Psoas muscle (tissue), 8 donors: Measurements from ENCODE around the gene B3GAT3. TPM values are rescaled to one million over a fixed set of nuclear protein-coding genes. Genes with fewer than 3 reads are reported as not detected.

ENCODE experiments used
- ATAC-seq, 4 donors: fragments of 200-7000 bp; cut with Tn5 transposase; one replicate each; pipeline ENCODE4 v1.9.1; 2020; ENCODE audit warnings: moderate library complexity in 3 of 4, mild to moderate bottlenecking in 2 of 4
- DNase-seq, 2 donors: peaks; one replicate each; pipeline ENCODE4 v3.0.0-alpha.2; 2020
- H3K27ac ChIP-seq: fragments of 200-600 bp; one replicate; pipeline ENCODE4 v1.8.0; 2022
- H3K27me3 ChIP-seq, 3 donors: fragments of 200-600 bp in 1 of 3; one replicate each; pipeline versions ENCODE4 v1.6.1 to v1.8.0; 2013 to 2022; ENCODE audit warnings: low read length in 2 of 3, mild to moderate bottlenecking in 2 of 3, moderate library complexity in 1 of 3; ENCODE audit not compliant: insufficient read depth in 3 of 3
- H3K36me3 ChIP-seq, 2 donors: fragments of 200-600 bp in 1 of 2; one replicate each; pipeline versions ENCODE4 v1.6.1 to v1.8.0; 2013 to 2022; ENCODE audit warnings: low read depth in 1 of 2, mild to moderate bottlenecking in 1 of 2, moderate library complexity in 1 of 2; ENCODE audit not compliant: insufficient read depth in 1 of 2
- H3K4me1 ChIP-seq: fragments of 200-600 bp; one replicate; pipeline ENCODE4 v1.8.0; 2022
- H3K4me3 ChIP-seq: fragments of 200-600 bp; one replicate; pipeline ENCODE4 v1.8.0; 2022; ENCODE audit warnings: mild to moderate bottlenecking
- H3K9me3 ChIP-seq: fragments of 200-600 bp; one replicate; pipeline ENCODE4 v1.8.0; 2022
- WGBS, 3 donors: extraction: QIAGEN DNeasy Blood & Tissue Kit; methylation state at CpG; one replicate each; pipeline versions ENCODE4 v1.1.6 to v1.1.7; 2013; 5-methylcytosine and 5-hydroxymethylcytosine counted together
- intact Hi-C, 2 donors: fragments of 100-400 bp; cut with DNase I; formaldehyde crosslinking; loops; one replicate each; pipeline versions ENCODE4 v1.11.0 to v1.14.2; 2022
- polyA plus RNA-seq, 3 donors: library from polyadenylated mRNA; stranded (reverse); fragments of 200-250 nt; gene quantifications; one replicate each; pipeline ENCODE4 v1.2.3, GENCODE V29; 2013
- total RNA-seq, 4 donors: library from RNA; stranded (reverse); fragmentation: NEBNext Ultra II Directional in 2 of 4; extraction: Animal tissue kit (Norgen Biotek cat#: 25700) in 2 of 4; gene quantifications; one replicate each; pipeline versions ENCODE4 v1.2.1 to v1.2.4, GENCODE V29; 2021 to 2023
- TF ChIP-seq, protein P1 (sequence below): fragments of 200-600 bp; IDR thresholded peaks from one replicate; pipeline ENCODE4 v1.8.0; 2022; ENCODE audit warnings: antibody characterized with exemption
- donor health status: healthy with polysubstance abuse.
- donor health status: DM: no; HTN: no; CAD: no; lungs with moderate emphysema.
- donor health status: Bipolar disorder and iron deficiency.
- donor health status: healthy.
- donor health status: DM: yes; HTN: yes; CAD: no.
- donor health status: DM: no; HTN: no; CAD: no.
- donor health status: DM: no; HTN: no; CAD: no.
- donor health status: DM: yes; HTN: yes; CAD: no.

B3GAT3 gene
- total and polyA plus RNA-seq, 7 donors = 7.4 to 37.6 (median 11.7) TPM

DNA sequence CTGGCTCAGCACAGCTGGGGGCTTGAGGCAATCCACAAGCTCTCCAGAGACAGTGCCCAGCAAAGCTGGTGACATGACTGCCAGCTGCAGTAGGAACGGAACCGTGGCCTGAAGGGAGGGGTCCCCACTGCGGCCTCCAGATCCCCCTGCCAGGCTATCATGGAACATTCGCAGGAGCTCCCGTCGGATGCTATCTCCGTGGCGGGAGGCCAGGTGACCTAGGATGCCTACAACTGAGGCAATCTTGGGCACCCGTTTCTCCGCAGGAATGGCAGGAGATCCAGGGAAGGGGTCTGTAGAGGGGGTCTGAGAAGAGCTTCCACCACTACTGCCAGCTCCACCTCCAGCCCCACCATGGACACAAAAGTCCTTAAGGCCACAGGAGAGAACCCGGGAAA is 27.2 kb upstream of the B3GAT3 start:
- ATAC-seq = no peak
- intact Hi-C loops = no loop called here
- Histone ChIP-seq H3K27me3 (no peaks in the 10 kb centered on the region), H3K9me3 (no peaks in the 10 kb centered on the region), H3K4me1 (peaks cover 32% of the 10 kb centered on the region), H3K27ac (no peak overlapping the region), H3K4me3 (no peak overlapping the region), H3K36me3 (peaks cover 0 to 35% of the 10 kb centered on the region in 2 donors)
- TF ChIP-seq, protein P1, sequence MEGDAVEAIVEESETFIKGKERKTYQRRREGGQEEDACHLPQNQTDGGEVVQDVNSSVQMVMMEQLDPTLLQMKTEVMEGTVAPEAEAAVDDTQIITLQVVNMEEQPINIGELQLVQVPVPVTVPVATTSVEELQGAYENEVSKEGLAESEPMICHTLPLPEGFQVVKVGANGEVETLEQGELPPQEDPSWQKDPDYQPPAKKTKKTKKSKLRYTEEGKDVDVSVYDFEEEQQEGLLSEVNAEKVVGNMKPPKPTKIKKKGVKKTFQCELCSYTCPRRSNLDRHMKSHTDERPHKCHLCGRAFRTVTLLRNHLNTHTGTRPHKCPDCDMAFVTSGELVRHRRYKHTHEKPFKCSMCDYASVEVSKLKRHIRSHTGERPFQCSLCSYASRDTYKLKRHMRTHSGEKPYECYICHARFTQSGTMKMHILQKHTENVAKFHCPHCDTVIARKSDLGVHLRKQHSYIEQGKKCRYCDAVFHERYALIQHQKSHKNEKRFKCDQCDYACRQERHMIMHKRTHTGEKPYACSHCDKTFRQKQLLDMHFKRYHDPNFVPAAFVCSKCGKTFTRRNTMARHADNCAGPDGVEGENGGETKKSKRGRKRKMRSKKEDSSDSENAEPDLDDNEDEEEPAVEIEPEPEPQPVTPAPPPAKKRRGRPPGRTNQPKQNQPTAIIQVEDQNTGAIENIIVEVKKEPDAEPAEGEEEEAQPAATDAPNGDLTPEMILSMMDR = no peak
- no peak for DNase-seq
- 80 to 88% (median 81%) methylated on average over 11 of the region's 11 CpGs for WGBS, 3 donors

DNA sequence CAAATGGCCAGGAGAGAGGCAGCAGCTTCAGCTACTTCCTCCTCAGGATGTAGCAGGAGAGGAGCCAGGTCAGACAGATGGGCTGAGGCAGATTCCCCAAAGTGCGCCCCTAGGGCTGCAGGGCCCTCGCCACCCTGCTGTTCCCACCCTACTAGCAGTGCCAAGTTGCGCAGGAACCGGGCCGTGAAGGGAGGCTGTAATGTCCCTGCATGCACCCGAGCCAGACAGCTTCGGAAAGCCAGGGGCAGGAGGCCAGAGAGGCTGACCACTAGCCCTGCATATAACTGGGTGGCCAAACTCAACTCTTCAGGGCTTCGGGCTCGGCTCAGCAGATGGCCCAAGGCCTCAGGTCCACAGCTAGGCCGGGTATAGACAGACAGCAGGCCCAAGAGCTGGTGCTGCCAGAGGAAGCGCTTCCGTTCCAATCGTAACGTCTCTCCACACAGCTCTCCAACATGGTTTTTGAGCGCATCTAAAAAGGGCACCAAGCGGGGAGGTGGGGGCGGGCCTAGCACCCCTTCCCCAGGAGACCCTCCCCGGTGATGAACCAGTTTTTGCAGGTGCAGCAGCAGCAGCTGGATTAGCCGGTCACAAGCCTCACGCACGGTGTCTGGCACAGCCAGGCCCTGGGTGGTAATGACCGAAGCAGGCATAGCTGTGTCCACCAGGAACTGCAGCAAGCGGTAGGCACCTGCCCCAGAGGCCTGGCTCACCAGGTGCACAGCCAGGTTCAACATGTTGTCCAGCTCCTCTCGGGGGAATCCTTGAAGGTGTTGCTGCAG is 26.6 kb upstream of the B3GAT3 start:
- no peak overlapping the region for H3K4me3 ChIP-seq
- H3K27ac ChIP-seq = no peak overlapping the region
- H3K9me3 ChIP-seq = no peaks in the 10 kb centered on the region
- TF ChIP-seq, protein P1 = no peak
- H3K27me3 ChIP-seq = no peaks in the 10 kb centered on the region
- ATAC-seq (no peak), DNase-seq (no peak)
- H3K36me3 ChIP-seq = peaks cover 0 to 41% of the 10 kb centered on the region in 2 donors
- H3K4me1 ChIP-seq = peaks cover 32% of the 10 kb centered on the region
- 76 to 88% (median 79%) methylated on average over 24 of the region's 24 CpGs for WGBS, 3 donors
- intact Hi-C loops = no loop called here

DNA sequence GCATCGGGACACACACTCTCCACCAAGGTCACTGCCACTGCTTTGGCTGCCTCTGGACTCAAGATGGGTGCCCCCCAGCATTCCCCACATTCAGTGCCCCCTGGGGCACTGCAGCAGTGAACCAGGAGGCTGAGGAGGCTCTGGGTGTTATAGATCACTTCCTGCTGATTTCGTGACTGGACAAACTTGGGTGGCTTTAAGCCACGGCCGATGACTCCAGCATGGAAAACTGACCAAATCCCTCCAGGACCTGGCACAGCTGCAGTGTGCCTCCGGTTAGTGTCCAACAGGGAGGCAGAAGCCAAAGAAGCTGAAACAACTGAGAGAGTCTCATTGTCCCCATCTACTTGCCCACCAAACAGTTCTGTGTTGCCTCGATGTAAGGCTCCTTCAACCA is 25.8 kb upstream of the B3GAT3 start:
- ATAC-seq = no peak
- 38 to 53% (median 44%) methylated on average over 6 of the region's 6 CpGs for WGBS, 3 donors
- no peak for DNase-seq
- H3K27ac ChIP-seq = peak overlapping the region; percentile 97
- intact Hi-C loops = no loop called here
- H3K36me3 ChIP-seq = peaks cover 0 to 48% of the 10 kb centered on the region in 2 donors
- H3K4me3 ChIP-seq = no peak overlapping the region
- H3K4me1 ChIP-seq = peaks cover 32% of the 10 kb centered on the region
- H3K27me3 ChIP-seq = no peaks in the 10 kb centered on the region
- TF ChIP-seq, protein P1 = no peak
- no peaks in the 10 kb centered on the region for H3K9me3 ChIP-seq

DNA sequence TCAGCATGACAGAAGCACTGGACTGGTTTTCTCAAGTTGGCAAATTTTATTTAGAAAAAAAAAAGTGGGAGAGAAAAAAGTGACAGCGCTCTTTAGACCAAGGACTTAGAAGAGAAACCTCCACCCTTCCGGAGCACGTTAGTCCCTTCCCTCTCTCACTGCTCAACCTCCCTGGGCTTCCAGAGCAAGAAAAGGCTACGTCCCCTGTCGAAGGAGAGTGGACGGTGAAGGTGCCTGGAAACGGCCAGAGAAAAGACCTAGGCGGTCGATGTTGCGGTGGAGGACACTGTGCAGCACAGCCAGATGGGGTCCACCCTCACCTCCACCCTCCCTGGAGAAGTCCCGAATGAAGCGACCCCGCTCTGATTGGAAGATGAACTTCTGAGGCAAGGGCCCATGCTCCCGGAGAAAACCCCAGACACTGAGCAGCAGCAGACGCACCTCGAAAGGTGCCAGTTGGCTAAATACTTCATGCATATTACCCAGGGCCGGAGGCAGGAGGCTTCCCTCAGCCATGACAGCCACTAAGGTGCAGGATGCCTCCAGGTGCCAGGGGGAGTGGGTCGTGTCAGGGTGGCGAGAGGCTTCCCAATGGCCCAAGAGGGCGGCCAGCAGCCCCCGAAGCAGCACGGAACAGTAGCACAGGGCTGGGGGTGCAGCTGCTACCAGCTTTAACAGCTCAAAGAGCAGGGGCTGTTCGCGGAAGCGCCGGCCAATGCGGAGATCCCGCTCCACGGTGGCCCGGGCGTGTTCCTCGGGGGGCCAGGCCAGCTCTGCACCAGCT is 25.2 kb upstream of the B3GAT3 start:
- no peaks in the 10 kb centered on the region for H3K9me3 ChIP-seq
- H3K4me3 ChIP-seq = peak overlapping the region; percentile 100
- no peak for DNase-seq
- TF ChIP-seq, protein P1 = no peak
- H3K36me3 ChIP-seq = peaks cover 0 to 54% of the 10 kb centered on the region in 2 donors
- ATAC-seq = peak in 1 of 4 donors; percentile 4
- 44 to 57% (median 50%) methylated on average over 30 to 32 of the region's 32 CpGs for WGBS, 3 donors
- H3K27ac ChIP-seq = peak overlapping the region; percentile 97
- H3K4me1 ChIP-seq = peaks cover 30% of the 10 kb centered on the region
- H3K27me3 ChIP-seq = no peaks in the 10 kb centered on the region
- intact Hi-C loops = no loop called here
